NCI-H526 (cell line): ENCODE results near the gene BROX.
"Not testable (repeated sequence)": the region's sequence is repeated elsewhere in the genome, so short reads cannot be mapped to it uniquely, and the experiment has no call there.

Experiments used
- DNase-seq, 2 experiments: peaks; one replicate each; lab custom pipeline; 2025; lab: John Stamatoyannopoulos, UW

Gene BROX

GRCh38 chr1:222732216-222733159 lies 20.1 kb downstream of the BROX start:
- no peak for DNase-seq

DNA sequence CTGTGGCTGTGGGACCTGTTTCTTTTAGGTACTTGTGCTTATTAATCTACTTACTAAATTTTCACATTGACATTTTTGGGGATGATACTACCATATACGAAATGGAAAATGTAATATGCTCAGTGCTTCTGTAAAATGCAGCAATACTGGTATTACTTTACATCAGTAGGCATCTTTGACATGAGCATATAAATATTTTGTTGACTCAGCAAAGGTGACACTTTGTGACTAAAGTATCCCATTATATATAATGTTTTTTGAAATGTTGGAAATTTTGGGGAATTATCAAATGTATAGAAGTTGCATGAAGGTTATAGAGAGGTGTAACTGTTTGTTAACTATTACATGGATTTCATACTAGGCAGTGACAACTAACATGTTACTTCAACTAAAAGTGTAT lies 22.4 kb downstream of the BROX start:
- no peak for DNase-seq

DNA sequence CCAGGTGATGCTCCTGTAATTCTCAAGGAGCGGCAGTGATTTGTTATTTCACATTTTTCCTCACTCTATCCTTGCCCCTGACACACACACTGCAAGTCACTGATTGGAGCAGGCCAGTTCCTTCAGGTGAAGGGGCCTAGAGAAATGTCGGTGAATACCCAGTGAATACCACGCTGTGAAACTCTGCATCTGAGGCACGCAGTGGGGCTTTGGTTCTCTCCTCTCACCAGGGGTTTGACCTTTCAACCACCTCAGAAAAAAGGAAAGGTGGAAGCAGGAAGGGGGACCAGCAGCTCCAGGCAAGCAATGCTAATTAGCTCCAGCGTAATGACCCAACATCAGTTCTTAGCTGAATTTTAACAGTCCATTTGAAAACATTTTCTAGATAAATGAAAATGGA lies 24.1 kb downstream of the BROX start:
- no peak for DNase-seq

DNA sequence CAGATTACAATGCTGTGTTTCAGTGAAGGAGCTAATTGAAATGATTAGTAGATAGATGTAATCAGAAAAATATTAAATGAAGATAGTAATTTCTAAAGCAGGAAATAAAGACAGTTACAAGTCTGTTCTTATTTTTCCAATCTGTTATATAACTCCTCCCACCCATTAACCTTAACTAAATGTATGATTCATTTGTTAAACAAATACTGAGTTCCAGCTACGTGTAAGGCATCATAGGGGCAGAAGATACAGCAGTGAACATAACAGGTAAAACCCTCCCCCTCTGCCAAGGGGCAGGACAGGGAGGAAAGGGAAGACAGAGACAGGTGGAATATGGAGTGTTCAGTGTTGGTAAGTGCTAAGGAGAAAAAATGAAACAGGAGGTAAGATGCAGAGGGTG lies 24.6 kb downstream of the BROX start, which contains the start of gene FAM177B:
TSS of gene FAM177B (plus strand) at position 231 of the 400 bp plus-strand sequence. CDS start 9,344 bp downstream, outside the sequence.
- peak; percentile 56 to 60 for DNase-seq

DNA sequence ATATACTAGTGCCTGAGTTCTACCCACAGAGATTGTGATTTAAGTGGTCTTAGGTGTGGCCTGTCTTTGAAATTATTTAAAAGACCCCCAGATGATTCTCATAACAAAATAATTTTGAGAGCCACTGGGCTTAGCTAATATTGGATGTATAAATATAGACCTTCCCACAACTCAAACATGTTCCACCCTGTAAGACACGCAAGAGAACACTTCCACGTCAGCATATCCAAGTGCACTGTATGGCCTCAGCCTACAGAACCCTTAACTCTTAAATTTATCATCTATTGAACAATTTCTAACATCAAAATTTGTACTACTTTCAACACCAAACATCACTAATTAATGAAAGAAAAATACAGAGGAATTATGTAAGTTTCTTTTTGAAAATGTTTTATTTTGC lies 27.1 kb downstream of the BROX start:
- DNase-seq: no peak

DNA sequence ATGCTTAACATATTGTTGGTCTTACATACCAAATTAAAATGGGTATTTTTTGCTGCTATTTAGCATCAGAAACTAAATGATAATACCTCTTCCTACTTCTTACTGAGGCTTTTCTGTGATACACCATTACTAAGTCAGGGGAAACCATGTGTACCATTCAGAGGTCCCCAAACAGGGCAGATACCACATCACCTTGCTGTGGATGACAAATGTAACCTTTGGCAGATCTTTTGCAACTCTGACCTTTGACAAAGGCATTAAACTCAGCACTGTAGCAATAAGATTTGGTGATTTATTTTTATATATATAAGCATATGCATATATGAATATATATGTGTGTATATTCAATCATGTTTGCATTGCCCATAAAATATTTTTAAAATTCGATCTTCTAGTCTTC lies 27.6 kb downstream of the BROX start:
- DNase-seq: no peak

- DNase-seq: not testable (repeated sequence)
These were observed 29.5 kb downstream of the BROX start for GRCh38 chr1:222741630-222742457.

GRCh38 chr1:222749927-222750326 lies 37.6 kb downstream of the BROX start:
- DNase-seq: no peak

DNA sequence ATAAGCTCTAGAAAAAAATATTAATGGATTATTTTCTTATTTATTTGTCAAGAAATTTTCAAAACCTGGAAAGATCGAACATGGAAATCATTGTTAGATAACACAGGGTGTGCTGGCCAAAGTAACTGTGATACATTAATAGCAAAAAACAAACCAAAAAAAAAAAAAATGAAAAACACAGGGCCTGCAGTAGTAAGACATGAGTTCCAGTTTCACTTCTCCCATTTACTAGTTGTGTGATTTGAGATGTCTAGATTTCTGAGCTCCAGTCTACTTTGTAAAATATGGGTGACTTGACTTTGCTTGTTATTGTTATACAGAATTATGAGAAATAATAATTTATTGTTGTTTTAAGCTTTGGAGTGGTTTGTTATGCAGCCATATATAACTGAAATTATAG lies 38.3 kb downstream of the BROX start:
- DNase-seq: no peak

DNA sequence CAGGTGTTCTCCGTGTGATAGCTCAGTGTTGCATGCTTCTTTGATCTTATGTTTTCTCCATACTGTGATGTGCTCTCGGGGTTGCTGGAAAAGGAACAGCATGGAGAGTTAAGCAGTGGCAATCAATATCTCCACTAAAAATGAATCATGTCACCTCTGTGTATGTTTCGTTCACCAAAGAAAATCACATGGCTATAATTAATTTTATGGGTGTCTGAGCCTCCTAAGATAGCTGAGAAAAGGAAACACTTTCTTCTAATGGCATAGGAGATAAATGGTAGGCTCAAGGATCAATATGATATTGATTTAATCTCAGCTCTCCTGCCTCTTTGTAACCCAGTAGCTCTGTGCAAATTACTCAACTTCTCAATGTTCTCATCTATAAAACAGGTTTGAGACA lies 38.9 kb downstream of the BROX start:
- DNase-seq: no peak

GRCh38 chr1:222754366-222755139 lies 42.2 kb downstream of the BROX start:
- no peak for DNase-seq

DNA sequence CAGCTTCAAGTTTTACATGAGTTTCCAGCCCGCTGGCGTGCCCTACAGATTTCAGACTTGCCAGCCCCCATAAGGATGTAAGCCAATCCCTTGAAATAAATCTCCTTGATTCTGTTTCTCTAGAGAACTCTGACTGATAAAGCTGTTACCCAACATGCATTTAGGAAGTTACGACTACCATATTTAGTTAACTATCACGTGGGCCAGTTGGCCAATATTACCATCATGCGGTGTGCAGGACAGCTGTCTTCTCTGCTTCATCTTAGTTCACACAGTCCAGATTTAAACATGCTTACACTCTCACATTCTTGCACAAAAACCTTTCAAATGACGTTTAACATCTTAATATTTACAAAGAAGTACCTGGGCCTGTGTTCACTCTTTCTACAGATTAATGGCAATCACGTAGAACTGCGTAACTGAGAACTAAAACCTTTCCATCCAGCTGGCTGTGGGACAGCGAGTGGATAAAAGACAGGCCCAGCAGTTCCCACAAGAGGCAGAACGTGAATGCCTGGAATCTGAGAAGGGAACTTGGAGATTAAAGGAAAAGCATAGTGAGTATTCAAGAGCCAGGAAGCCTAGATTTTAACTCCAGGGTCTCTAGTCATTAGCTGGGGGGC lies 45.4 kb downstream of the BROX start:
- no peak for DNase-seq

DNA sequence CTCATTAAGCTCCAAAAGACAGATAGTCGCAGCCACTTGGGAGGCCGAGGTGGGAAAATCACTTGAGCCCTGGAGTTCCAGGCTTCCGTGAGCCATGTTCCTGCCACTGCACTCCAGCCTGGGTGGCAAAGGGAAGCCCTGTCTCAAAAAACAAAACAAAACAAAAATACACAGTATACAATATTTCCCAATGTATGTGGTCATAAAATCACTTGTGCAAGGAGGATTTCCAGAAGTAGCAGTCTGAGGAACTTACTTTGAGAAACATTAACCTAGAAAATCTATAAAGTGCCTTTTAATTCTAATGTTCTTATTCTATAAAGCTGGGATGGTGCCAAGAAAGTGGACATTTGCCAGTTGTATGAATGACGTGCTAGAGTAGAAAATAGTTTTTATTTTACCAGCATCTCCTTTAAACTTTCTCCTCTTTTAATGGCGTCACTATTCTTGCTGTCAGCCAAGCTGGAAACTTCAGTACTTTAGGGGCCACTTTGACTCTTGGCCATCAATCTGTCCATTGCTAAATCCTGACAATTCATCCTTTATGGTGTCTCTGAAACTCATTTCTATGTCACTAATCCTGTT lies 47.2 kb downstream of the BROX start:
- DNase-seq: no peak

DNA sequence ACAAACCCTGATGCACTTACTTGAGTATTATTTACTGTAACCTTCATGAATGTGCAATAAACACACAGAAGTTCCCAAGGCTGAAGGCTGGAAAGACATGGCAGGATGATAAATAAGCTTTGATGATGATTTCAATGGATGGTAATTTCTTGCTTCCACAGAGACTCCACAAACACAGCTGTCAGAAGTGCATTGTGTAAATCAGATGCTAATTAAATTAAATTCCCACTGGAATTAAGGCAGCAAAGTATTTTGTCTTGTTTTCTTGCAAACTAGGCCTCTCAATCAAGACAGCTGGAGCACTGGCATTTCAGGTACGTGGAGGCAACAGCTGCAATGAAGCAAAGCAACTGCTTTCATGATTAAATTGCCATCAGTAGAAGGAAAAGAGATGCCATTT lies 48.7 kb downstream of the BROX start:
- DNase-seq: no peak

DNA sequence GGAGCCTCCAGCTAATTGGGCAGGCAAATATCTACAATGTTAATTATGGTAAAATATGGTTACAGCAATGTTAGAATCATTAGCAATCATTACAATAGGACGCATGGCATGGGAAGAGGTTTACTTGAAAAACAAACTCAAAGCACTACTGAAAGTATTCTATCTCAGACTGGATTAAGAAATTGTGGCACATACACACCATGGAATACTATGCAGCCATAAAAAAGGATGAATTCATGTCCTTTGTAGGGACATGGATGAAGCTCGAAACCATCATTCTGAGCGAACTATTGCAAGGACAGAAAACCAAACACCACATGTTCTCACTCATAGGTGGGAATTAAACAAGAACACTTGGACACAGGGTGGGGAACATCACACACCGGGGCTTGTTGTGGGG lies 49.8 kb downstream of the BROX start:
- DNase-seq: not testable (repeated sequence)

DNA sequence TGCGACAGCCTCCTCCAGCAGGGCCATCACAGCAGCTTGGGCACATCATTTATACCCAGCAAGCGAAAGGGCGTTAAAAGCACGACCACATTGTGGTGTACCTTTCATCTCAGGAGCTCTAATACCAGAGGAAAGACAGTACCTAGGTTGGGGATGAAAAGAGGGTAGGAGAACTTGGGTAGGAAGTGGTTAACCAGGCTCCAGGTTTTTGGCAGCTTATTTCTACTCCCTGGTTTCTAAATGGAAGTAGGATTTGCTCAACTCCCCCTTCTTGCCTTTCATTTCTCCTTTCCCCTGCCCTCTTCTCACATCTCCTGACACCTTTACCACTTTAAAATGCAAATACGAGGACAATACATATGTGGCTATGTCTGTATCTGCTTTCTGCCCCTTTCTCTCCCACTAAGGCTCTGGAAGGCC lies 54.8 kb downstream of the BROX start:
- no peak for DNase-seq

GRCh38 chr1:222768592-222768991 lies 56.2 kb downstream of the BROX start:
- DNase-seq: no peak

DNA sequence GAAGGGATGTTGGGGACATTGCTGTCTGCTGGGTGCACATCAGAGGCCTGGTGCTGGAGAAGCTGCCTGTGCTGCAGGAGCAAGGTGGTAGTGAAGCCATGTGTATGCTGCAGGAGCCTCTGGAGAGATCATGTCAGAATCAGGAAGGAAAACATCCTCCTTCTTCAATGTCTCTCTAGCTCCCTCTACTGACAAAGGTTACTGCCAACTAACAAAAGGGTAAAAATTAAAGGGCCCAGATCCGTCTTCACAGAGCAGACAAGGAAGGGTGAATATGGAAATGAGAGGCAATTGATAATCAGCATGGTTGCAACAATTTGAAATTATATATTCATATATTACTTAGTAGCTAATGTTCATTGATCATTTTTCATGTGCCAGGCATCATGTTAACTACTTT lies 56.8 kb downstream of the BROX start:
- DNase-seq: no peak

DNA sequence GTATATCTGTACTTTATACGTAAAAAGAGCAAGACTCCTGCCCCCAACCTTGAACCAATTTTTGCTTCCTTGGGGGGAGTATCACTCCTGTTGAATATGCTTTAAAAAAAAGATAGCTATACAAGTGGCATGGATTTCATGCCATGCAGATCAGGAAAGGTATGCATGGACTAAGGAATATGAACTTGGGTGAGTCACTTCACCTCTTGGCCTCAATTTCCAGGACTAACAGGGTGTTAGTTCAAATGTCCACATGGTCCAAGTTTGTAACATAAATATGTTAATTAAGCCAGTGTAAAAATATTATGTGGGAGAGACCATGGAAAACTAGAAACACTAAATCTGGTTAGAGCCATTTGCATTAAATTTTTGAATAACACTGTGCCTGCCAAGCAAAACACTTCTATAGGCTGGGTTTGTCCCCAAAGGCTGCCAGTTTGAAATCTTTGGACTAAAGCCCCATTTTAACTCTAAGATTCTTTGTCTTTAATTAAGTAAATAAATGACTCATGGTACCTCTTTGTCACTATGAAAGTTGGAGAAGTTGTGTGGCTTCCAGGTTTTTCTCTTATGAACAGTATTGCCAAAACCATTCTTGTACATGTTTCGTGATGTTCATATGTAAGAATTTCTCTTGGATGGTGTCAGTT lies 57.7 kb downstream of the BROX start:
- no peak for DNase-seq

GRCh38 chr1:222772996-222773379 lies 60.6 kb downstream of the BROX start:
- no peak for DNase-seq

GRCh38 chr1:222777463-222777862 lies 65.1 kb downstream of the BROX start:
- no peak for DNase-seq
